ENCODE results near the gene HS3ST5.

- TF ChIP-seq CTCF (conservative IDR thresholded peaks at IDR 0.05) (no peak), EZH2 (IDR thresholded peaks at IDR 0.05; ENCODE audit: low read depth) (no peak)
Observed at GRCh38 chr6:114240796-114241195, 102.0 kb downstream of the HS3ST5 start.

All from PC-9 (cell line).